GM10266 (cell line): ENCODE measurements around the gene LZTFL1.
A peak's percentile ranks its signal among the peaks of the same experiment; 100 is the strongest.

Experiments
- DNase-seq: peaks from one replicate; pipeline ENCODE4 v3.0.0; 2012; ENCODE audit errors: extremely low spot score
- TF ChIP-seq, protein P1 (sequence below): IDR thresholded peaks from 2 replicates; pipeline ENCODE4 v1.5.1; 2012; ENCODE audit warnings: mild to moderate bottlenecking, low read depth; ENCODE audit not compliant: control insufficient read depth, insufficient read depth; ENCODE audit errors: missing control alignments

LZTFL1 gene

DNA sequence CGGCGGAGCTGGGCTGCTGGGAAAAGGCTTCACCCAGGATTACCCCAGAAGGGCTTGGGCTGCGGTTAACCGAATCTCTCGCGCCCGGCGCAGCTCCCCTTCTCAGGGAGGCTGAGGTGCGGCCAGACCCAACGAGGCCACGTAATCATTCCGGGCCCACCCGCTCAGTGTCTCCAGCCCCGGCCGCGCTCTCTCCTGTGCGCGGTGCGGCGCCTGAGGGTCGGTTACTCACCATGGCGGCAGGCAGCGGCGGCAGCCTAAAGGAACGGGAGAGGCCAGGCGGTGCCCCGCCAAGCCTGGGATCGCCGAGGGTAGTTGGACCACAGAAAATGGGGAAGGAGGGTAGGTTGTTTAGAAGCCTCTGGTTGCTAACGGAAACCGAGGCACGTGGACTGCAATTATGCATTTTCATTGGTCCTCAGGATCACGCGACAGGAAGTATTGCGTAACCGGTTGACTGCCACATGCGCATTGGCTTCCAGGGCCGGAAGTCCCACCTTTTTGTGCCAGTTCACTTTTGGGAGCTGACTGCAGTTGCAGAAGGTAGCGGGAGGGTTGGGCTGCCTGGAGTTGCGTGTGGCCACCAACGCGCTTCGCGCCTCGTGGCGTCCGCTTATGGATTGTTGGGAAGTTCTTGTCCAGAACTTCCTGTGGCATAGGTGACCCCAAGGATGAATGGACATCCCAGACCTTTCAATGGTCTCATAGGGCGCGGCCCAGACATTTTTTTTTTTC lies at the start of gene LZTFL1:
Gene LZTFL1, minus strand, starts transcription at position 363 of the 735 bp plus-strand sequence. Its CDS starts 128 bp downstream, at position 235.
- peak; percentile 87 for DNase-seq
- TF ChIP-seq, protein P1, sequence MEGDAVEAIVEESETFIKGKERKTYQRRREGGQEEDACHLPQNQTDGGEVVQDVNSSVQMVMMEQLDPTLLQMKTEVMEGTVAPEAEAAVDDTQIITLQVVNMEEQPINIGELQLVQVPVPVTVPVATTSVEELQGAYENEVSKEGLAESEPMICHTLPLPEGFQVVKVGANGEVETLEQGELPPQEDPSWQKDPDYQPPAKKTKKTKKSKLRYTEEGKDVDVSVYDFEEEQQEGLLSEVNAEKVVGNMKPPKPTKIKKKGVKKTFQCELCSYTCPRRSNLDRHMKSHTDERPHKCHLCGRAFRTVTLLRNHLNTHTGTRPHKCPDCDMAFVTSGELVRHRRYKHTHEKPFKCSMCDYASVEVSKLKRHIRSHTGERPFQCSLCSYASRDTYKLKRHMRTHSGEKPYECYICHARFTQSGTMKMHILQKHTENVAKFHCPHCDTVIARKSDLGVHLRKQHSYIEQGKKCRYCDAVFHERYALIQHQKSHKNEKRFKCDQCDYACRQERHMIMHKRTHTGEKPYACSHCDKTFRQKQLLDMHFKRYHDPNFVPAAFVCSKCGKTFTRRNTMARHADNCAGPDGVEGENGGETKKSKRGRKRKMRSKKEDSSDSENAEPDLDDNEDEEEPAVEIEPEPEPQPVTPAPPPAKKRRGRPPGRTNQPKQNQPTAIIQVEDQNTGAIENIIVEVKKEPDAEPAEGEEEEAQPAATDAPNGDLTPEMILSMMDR: no peak

- no peak for DNase-seq
- TF ChIP-seq, protein P1: no peak
Measured at GRCh38 chr3:45890405-45890804, 48.5 kb upstream of the LZTFL1 start.

- peak; percentile 32 for DNase-seq
- TF ChIP-seq, protein P1: no peak
Measured at GRCh38 chr3:45889337-45889736, 47.4 kb upstream of the LZTFL1 start.

- TF ChIP-seq, protein P1: no peak
- DNase-seq: no peak
Measured at GRCh38 chr3:45887759-45888511, 46.0 kb upstream of the LZTFL1 start.

GRCh38 chr3:45887285-45887684 lies 45.4 kb upstream of the LZTFL1 start:
- DNase-seq: no peak
- TF ChIP-seq, protein P1: no peak

DNA sequence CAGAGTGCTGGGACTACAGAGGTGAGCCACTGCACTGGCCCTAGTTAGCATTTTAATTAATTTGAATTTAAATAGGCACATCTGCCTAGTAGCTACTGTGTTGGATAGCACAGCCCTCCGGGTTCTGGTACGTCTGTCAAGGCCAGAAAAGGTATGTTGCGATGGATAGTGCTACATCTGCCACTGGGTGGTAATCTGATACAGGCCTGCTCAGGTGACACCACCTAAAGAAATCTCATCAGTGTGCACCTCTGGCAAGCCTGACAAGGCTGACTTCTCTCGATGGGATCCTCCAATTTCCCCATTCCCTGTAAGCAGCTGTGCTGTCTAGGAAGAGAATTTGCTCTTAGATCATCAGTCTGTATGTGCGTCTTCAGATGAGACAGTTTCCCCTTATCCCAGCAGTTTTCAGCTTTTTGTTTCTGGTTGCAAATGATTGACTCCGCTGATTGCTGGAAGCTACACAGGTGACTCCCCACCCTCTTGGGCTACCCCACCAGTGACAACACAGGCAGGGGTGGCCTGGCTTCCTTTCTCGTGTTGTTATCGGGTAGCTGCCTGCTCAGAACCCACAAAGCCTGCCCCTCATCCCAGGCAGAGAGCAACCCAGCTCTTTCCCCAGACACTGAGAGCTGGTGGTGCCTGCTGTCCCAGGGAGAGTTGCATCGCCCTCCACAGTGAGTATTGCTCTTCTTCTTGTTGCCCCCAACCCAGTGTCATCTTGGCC lies 44.2 kb upstream of the LZTFL1 start, which contains the start of gene CCR9:
Gene CCR9, plus strand, starts transcription at position 565 of the 727 bp plus-strand sequence. CDS start 8,391 bp downstream, outside the sequence.
- no peak for DNase-seq
- TF ChIP-seq, protein P1: no peak
